ENCODE data around the gene SEMA4G. TPM values are rescaled to one million over a fixed set of nuclear protein-coding genes. Genes with fewer than 3 reads are reported as not detected.

The SEMA4G gene
- polyA plus RNA-seq, 1 donor from 2014 or later: 1.7 TPM

DNA sequence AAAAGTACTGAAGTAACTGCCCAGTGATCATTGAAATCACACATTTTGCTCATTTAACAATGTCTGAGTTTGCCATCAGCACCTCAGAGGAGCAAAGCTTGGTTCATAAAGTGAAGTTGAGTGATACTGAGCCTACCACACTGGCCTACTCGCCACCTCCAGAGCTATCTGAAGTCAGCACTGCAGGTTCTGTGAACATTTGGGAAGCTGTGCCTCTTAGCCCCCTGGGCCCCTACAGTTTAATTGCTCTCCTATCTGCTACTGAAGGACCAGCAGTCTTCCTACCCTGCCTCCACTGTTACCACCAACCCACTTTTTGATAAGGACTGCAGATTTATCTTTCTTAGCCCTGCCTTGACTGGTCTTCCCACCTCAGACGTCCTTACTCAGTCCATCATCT is 2.0 kb upstream of the SEMA4G start:
- H3K9ac ChIP-seq (ENCODE audit: low read length): no peak overlapping the region
- no peak overlapping the region for H3K27ac ChIP-seq (ENCODE audit: low read length)
- H3K36me3 ChIP-seq (ENCODE audit: insufficient read depth, low read length): peaks cover under 1% of the 10 kb centered on the region
- H3K79me2 ChIP-seq (replicated peaks; ENCODE audit: insufficient read depth, low read length): no peaks in the 10 kb centered on the region
- H3K9me3 ChIP-seq (ENCODE audit: low read length): no peaks in the 10 kb centered on the region
- no peaks in the 10 kb centered on the region for H3F3A ChIP-seq (ENCODE audit: insufficient read depth, low read length, poor library complexity, severe bottlenecking)
- no peak overlapping the region for H2AFZ ChIP-seq (ENCODE audit: low read depth, low read length)
- H3K4me3 ChIP-seq (ENCODE audit: low read length): no peak overlapping the region
- H3K27me3 ChIP-seq (ENCODE audit: insufficient read depth, low read depth, low read length): no peaks in the 10 kb centered on the region
- H3K9me2 ChIP-seq (ENCODE audit: insufficient read depth, low read length): no peaks in the 10 kb centered on the region
- no peaks in the 10 kb centered on the region for H4K20me1 ChIP-seq (ENCODE audit: insufficient read depth)
- TF ChIP-seq RAD21 (conservative IDR thresholded peaks at IDR 0.05): no peak
- no peak for TF ChIP-seq EP300 (conservative IDR thresholded peaks at IDR 0.05; ENCODE audit: poor library complexity, severe bottlenecking)
- no peak for TF ChIP-seq EZH2 (IDR thresholded peaks at IDR 0.05; ENCODE audit: borderline replicate concordance, insufficient read depth, low read length, poor library complexity, severe bottlenecking)
- no peak for TF ChIP-seq SMC3 (conservative IDR thresholded peaks at IDR 0.05; ENCODE audit: poor library complexity)
- TF ChIP-seq TAF1 (IDR thresholded peaks at IDR 0.05; ENCODE audit: low read depth): no peak
- no peak for TF ChIP-seq MXI1 (conservative IDR thresholded peaks at IDR 0.05; ENCODE audit: poor library complexity, severe bottlenecking)
- TF ChIP-seq REST (IDR thresholded peaks at IDR 0.05; ENCODE audit: borderline replicate concordance): no peak
- TF ChIP-seq POLR2AphosphoS5 (IDR thresholded peaks at IDR 0.05): no peak
- no peak for TF ChIP-seq CTCF (IDR thresholded peaks at IDR 0.05; ENCODE audit: poor library complexity, severe bottlenecking)
- H3K4me2 ChIP-seq (ENCODE audit: low read length): no peak overlapping the region

DNA sequence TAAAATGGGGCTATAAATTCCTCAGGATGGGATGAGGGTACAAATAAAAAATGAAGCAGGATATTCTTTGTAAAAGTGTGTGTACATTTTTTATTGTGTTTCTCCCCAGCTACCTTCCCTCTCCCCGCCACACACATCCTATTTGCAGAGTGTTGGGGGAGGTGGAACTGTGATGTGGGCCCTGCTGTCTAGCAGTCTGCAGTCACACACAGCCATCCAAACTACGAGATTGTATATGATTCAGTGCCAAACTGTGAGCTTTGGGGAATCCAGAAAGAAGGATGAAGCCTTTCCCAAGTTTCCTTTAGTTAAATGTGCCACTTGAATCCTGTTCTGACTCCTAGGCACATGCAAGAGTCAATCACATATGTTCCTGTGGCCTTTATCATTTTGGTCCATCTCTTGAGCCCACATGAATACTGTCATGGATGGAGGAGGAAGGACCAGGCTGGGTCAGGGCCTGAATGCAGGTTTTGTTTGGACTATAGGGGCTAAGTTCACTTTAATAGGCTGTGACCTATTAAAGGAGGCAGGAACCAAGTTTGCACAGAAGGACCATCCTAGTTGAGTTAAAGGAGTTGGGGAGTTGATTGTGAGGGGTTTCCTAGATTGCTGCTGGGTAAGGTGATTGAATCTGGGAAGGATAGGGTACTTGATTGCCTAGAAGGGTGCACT is 1.1 kb upstream of the SEMA4G start:
- Histone ChIP-seq H3K36me3 (ENCODE audit: insufficient read depth, low read length) (no peaks in the 10 kb centered on the region), H3F3A (ENCODE audit: insufficient read depth, low read length, poor library complexity, severe bottlenecking) (no peaks in the 10 kb centered on the region), H3K4me3 (ENCODE audit: low read length) (no peak overlapping the region), H3K9me3 (ENCODE audit: low read length) (no peaks in the 10 kb centered on the region), H2AFZ (ENCODE audit: low read depth, low read length) (no peak overlapping the region), H4K20me1 (ENCODE audit: insufficient read depth) (no peaks in the 10 kb centered on the region), H3K27ac (ENCODE audit: low read length) (no peak overlapping the region), H3K79me2 (replicated peaks; ENCODE audit: insufficient read depth, low read length) (no peaks in the 10 kb centered on the region), H3K27me3 (ENCODE audit: insufficient read depth, low read depth, low read length) (no peaks in the 10 kb centered on the region), H3K9ac (ENCODE audit: low read length) (no peak overlapping the region), H3K9me2 (ENCODE audit: insufficient read depth, low read length) (no peaks in the 10 kb centered on the region), H3K4me2 (ENCODE audit: low read length) (no peak overlapping the region)
- TF ChIP-seq MXI1 (conservative IDR thresholded peaks at IDR 0.05; ENCODE audit: poor library complexity, severe bottlenecking): no peak
- no peak for TF ChIP-seq EZH2 (IDR thresholded peaks at IDR 0.05; ENCODE audit: borderline replicate concordance, insufficient read depth, low read length, poor library complexity, severe bottlenecking)
- TF ChIP-seq SMC3 (conservative IDR thresholded peaks at IDR 0.05; ENCODE audit: poor library complexity): no peak
- no peak for TF ChIP-seq REST (IDR thresholded peaks at IDR 0.05; ENCODE audit: borderline replicate concordance)
- TF ChIP-seq EP300 (conservative IDR thresholded peaks at IDR 0.05; ENCODE audit: poor library complexity, severe bottlenecking): no peak
- no peak for TF ChIP-seq POLR2AphosphoS5 (IDR thresholded peaks at IDR 0.05)
- TF ChIP-seq RAD21 (conservative IDR thresholded peaks at IDR 0.05): no peak
- no peak for TF ChIP-seq CTCF (IDR thresholded peaks at IDR 0.05; ENCODE audit: poor library complexity, severe bottlenecking)
- TF ChIP-seq TAF1 (IDR thresholded peaks at IDR 0.05; ENCODE audit: low read depth): no peak
